Epithelial cell of prostate (primary cell): Measurements from ENCODE around the gene TP63.
"Not testable (repeated sequence)": the region's sequence is repeated elsewhere in the genome, so short reads cannot be mapped to it uniquely, and the experiment has no call there.

Experiments
- DNase-seq: peaks from one replicate; pipeline ENCODE4 v3.0.0-alpha.2; 2011; ENCODE audit warnings: low read depth, low spot score
- H3K27ac ChIP-seq: fragments of 450-650 bp; 2 replicates; pipeline ENCODE4 v1.5.1; 2017; ENCODE audit warnings: mild to moderate bottlenecking

TP63 gene

GRCh38 chr3:189718215-189718614 is 87.0 kb downstream of the TP63 start:
- DNase-seq, result no peak
- no peak overlapping the region for H3K27ac ChIP-seq

DNA sequence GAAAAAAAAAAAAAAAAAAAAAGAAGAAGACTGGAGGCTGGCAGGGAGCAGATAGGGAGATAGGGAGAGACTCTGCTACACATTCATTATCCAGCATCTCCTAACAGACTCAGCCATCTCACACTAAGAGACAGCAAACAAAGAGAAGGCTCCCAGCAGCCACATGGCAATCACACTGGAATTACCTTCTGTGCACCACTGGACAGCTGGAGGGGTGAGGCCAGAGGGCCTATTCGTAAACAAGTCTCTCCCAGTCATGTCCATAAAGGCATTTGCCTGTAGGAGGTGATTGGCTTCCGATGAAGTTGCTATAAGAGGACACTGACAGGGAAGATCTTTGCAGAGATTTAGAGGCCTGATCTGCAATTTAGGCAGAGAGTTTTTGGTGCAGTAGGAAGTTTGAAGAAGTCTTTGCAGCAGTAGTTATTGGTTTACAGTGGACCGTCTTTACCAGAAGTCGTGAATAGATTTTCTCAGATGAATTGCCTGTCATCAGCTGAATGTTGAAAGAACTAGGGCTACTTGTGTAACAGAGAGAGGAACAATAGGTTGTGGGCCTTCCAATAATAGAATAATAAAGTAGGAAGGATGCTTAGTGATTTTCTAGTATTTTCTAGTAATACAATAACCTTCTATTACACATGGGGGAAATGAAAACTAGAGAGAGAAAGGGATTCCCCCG is 89.7 kb downstream of the TP63 start:
- no peak overlapping the region for H3K27ac ChIP-seq
- no peak for DNase-seq

DNA sequence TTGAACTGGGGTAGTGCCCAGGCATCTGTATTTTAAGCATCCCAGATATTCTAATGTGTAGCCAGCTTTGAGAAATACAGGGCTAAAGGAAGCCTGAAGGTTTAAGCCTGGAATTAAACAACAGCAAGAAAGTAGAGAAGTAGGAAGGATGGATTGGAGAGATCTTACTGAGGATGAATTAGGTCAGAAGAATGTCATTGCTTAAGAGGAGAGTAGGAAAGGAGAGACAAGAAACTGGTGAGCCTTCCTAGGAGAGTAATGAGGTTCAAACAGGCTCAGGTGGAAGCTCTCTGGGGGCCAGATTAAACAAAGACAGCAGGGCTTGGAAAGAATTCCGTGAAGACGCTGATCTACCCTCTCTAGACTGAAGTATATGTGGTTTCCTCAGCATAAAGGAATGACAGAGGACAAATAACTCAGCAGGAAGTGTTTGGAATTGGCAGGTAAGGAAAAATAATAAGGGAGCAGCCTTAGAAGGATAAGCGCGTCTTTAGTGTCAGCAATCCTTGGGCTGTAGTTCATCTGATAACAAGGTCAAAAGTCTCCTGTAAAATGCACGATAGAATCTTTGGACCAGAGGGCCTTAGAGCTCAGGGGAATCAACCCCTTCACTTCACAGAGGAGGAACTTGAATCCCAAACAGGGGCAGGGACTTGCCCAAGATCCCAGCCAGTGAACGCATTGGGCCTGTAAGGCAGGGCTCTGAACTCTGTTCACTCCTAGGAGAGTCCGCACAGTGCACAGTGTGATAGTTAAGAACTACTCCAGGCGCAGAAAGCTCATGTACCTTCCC is 90.9 kb downstream of the TP63 start:
- no peak for DNase-seq
- no peak overlapping the region for H3K27ac ChIP-seq

DNA sequence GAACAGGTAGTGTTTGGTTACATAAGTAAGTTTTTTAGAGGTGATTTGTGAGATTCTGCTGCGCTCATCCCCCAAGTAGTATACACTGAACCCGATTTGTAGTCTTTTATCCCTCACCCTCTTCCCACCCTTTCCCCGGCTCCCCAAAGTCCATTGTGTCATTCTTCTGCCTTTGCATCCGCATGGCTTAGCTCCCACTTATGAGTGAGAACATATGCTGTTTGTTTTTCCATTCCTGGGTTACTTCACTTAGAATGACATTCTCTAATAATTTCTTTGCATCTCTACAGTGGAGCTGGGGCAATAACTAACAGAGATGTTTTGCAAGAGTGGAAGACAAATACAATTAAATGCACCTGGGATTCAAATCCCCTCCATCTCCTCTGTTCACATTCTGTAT is 93.2 kb downstream of the TP63 start:
- H3K27ac ChIP-seq, result no peak overlapping the region
- no peak for DNase-seq

DNA sequence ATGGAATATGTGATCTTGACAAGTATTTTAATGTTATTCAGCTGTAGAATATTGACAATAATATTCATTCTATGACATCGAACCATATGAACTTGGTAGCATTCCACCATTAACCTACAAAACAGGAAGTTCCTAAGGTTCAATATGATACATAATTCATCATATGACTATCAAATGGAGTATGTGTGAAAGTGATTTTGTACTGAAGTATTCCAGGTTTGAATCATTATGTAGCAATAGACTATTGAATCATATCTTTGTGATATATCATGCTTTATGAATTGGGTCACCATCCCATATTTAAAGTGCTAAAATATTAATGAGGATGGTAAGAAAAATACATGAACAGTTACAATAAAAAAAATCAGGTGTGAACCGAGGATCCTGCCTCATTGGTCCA is 95.1 kb downstream of the TP63 start:
- peak; percentile 20 for DNase-seq
- peak overlapping the region; percentile 24 for H3K27ac ChIP-seq

DNA sequence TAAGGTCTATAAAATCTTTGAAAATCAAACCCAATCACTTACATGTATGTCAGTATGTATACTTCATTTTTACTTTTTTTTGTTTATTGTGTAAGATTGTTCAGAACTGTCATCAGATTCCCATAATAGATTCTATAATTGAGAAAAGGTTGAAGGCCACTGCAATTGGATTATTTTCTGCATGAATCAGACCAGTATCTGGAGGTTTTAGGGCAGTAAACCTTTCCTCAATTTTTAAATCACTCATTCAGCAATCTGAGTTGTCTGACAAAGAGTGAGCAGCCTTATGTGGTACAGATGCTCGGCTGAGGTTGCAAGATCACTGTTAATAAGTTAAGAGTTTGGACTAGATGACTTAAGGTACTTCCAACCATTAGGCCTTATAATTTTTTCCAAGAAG is 96.0 kb downstream of the TP63 start:
- H3K27ac ChIP-seq, result no peak overlapping the region
- DNase-seq, result no peak

DNA sequence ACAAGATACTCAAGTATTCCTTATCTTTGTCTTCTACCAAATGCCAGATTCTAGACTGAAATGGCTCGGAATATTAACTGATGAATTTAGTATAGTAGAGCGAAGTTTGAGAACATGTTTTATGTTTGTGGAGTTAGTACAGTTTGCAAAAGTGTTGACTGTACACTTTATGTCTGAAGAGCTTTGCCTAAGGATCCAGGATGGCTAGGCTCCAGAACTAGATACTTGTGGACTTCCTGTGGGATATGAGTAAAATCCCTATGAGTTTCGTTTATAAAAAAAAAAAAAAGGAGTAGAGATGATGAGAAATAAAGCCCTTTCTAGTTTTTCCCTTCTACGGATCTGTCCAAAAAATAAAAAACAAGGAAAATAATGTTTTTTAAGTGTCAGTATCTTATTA is 96.7 kb downstream of the TP63 start:
- DNase-seq, result no peak
- no peak overlapping the region for H3K27ac ChIP-seq

DNA sequence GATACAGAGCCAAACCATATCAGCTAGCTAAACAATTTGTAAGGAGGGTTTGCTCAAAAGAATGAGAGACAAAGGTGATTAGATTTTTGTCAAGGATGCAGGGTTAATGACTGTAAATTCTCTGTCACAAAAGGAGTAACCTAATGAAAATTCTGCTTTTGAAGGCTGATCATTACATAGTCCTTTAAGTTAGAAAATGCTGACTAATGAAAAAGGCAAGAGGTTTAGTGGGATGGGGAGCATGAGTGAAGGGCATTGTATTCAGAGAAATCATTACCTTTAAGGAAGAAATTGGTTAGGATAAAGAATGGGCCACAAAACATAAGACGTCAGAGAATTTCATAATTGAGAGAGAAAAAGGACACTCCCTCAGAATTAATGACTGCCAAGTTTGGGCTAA is 97.7 kb downstream of the TP63 start:
- DNase-seq, result no peak
- H3K27ac ChIP-seq, result no peak overlapping the region

DNA sequence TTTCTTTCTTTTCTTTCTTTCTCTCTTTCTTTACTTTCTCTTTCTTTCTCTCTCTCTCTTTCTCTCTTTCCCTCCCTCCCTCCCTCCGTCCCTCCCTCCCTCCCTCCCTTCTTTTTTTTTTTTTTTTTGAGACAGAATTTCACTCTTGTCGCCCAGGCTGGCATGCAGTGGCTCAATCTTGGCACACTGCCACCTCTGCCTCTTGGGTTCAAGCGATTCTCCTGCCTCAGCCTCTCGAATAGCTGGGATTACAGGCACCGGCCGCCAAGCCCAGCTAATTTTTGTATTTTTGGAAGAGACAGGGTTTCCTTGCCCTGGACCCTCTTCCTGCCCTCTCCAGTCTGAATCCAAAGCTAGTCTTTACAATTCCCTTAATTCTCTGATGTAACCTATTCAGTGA is 102.9 kb downstream of the TP63 start:
- H3K27ac ChIP-seq, result no peak overlapping the region
- DNase-seq, result no peak

GRCh38 chr3:189735913-189736312 is 104.7 kb downstream of the TP63 start:
- H3K27ac ChIP-seq, result no peak overlapping the region
- no peak for DNase-seq

- DNase-seq, result no peak
- H3K27ac ChIP-seq, result no peak overlapping the region
Observed at GRCh38 chr3:189737071-189737470, 105.9 kb downstream of the TP63 start.

- no peak for DNase-seq
Observed at GRCh38 chr3:189737619-189738018, 106.4 kb downstream of the TP63 start.

DNA sequence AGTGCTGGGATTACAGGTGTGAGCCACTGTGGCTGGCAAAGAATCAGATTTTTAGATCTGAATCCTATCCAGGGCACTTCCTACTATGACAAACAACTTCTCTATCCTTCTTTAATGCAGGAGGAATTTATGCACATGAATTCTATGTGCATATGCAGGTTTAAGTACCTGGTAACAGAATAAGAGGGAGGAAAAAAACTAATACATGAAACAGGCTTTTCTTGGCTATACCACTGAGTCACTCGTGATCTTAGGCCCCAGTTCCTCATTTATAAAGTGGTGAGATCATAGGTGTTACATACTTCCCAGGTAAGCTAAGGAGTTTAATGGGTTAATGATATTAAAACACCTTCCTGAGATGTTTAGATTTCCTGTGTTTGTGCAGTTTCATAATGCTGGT is 108.2 kb downstream of the TP63 start:
- DNase-seq, result peak; percentile 46

More at GRCh38 chr3:189737619-189738018, 106.4 kb downstream of the TP63 start:
- no peak overlapping the region for H3K27ac ChIP-seq

GRCh38 chr3:189740156-189740555 is 109.0 kb downstream of the TP63 start:
- DNase-seq, result no peak
- no peak overlapping the region for H3K27ac ChIP-seq

More for the DNA sequence above, 108.2 kb downstream of the TP63 start:
- no peak overlapping the region for H3K27ac ChIP-seq

DNA sequence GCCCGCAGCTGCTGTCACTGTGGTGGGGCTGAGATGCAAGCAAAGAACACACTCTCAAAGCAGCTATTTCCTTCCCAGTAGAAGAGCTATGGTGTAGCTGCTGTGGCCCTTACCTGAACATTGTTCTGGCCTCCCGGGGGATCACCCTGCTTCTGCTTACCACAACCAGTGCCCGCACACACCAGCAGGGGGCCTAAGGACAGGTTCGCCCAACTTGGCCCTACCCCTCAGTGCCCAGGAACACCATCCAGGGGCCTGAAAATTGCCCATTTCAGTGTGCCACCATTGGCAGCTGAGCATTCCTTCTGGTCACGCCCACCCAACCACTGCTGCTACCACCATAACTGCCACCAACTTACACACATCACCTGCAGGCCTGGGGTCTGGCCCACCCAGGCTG is 113.0 kb downstream of the TP63 start:
- no peak overlapping the region for H3K27ac ChIP-seq
- no peak for DNase-seq

DNA sequence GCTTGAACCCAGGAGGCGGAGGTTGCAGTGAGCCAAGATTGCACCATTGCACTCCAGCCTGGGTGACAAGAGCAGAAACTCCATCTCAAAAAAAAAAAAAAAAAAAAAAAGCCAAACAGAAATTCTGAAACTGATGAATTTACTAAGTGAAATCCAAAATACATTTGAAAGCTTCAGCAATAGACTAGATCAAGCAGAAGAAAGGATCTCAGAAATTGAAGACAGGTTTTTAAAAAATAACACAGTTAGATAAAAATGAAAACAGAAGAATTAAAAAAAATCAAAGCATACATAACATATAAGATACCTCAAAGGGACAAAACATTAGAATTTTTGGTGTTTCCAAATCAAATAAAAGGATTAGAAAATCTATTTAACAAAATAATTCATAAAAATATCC is 114.4 kb downstream of the TP63 start:
- no peak for DNase-seq
- no peak overlapping the region for H3K27ac ChIP-seq

GRCh38 chr3:189748046-189748445 is 116.9 kb downstream of the TP63 start:
- H3K27ac ChIP-seq, result no peak overlapping the region
- DNase-seq, result no peak

DNA sequence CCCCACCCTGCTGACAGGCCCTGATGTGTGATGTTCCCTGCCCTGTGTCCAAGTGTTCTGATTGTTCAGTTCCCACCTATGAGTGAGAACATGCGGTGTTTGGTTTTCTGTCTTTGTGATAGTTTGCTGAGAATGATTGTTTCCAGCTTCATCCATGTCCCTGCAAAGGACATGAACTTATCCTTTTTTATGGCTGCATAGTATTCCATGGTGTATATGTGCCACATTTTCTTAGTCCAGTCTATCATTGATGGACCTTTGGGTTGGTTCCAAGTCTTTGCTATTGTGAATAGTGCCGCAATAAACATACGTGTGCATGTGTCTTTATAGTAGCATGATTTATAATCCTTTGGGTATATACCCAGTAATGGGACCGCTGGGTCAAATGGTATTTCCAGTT is 119.8 kb downstream of the TP63 start:
- not testable (repeated sequence) for H3K27ac ChIP-seq, DNase-seq

DNA sequence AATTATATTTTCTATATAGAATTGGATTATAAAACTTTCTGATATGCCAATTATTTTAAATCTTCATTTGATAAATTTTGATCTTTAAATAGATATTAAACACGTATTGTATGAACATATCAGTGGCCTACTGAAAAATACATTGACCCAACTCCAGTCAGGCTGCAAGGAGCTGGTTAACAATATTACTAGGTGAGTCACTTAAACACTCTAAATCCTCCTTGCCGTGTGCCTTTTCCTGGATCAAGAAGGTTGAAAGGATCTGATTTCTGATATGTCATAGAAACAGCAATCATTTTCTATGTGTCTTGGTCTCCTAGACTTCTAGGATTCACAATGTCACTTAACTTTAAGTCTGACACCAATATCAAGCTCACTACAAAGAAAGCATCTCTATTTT is 123.2 kb downstream of the TP63 start:
- no peak overlapping the region for H3K27ac ChIP-seq
- DNase-seq, result no peak

DNA sequence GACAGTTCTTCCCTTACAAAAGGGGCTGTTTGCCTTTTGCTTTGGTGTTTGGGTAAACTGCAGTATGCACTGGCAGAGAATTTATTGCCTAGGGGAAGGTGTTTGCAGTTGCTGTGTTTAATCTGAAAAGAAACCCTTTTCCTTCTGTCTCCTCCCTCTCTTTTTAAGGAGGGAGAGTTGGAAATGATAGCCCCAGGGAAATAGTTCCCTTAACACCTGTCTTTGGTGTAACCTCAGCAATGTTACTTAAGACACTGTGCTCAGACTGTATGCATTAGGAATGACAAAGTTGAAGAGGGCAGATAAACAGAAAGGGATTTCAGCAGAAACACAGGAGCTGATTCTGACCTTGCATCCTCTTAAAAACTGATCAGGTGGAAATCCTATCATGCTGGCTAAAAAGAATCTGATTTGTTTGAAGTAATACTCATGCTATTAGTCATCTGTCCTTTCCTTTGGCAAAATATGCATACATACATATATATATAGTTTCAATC is 125.4 kb downstream of the TP63 start:
- no peak for DNase-seq
- no peak overlapping the region for H3K27ac ChIP-seq

DNA sequence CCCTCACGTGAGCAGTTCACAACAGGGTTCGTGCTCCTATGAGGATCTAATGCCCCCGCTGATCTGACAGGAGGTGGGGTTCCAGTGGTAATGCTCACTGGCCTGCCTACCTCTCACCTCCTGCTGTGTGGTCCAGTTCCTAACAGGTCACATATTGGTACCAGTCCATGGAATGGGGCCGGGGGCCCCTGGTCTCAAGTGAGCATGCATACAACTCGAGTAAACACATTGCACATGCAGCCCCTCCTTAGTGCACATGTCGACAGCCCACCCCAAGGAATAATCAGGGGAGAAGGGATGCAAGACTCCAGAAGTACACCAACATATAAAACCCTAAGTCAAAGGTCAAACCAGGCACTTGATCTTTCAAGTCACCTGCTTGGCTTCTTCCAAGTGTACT is 127.0 kb downstream of the TP63 start:
- no peak overlapping the region for H3K27ac ChIP-seq
- no peak for DNase-seq

DNA sequence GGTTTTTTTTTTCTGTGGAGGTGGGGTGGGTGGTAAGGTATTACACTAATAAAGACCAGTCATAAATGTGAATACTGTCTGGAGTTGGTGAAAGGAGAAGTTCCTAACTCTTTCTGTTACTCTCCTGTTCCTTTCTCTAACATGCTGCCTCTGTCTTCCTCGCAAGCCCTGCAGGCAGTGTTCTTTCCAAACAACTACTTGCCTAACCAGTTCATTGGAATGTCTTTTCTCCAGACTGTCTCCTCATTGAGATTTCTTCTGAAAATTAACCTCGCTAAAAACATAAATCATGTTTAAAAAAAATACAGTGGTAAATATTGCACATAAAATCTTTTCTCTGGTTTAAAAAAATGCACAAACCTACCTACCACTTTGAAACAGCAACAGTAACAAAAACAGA is 135.2 kb downstream of the TP63 start:
- no peak for DNase-seq
- H3K27ac ChIP-seq, result peak overlapping the region; percentile 27
